ENCODE measurements around the gene TTR.

TTR gene

GRCh38 chr18:31581498-31582197 lies 10.0 kb upstream of the TTR start:
- DNase-seq: no peak

GRCh38 chr18:31583185-31583854 lies 8.4 kb upstream of the TTR start:
- DNase-seq: no peak

- DNase-seq: no peak
Measured at GRCh38 chr18:31585991-31586390, 5.7 kb upstream of the TTR start.

GRCh38 chr18:31586616-31587015 lies 5.1 kb upstream of the TTR start:
- no peak for DNase-seq

GRCh38 chr18:31587529-31587928 lies 4.1 kb upstream of the TTR start:
- DNase-seq: no peak

- DNase-seq: no peak
Measured at GRCh38 chr18:31590570-31590969, 1.1 kb upstream of the TTR start.

- DNase-seq: no peak
Measured at GRCh38 chr18:31591113-31591512, 564 bp upstream of the TTR start.

GRCh38 chr18:31592506-31593157 lies 955 bp downstream of the TTR start:
- no peak for DNase-seq

GRCh38 chr18:31595121-31595771 lies 3.6 kb downstream of the TTR start:
- DNase-seq: no peak

- no peak for DNase-seq
Measured at GRCh38 chr18:31596081-31596872, 4.6 kb downstream of the TTR start.

GRCh38 chr18:31598021-31598805 lies 6.5 kb downstream of the TTR start:
- DNase-seq: no peak

GRCh38 chr18:31603315-31603714 lies 11.6 kb downstream of the TTR start:
- no peak for DNase-seq

GRCh38 chr18:31606265-31606664 lies 14.6 kb downstream of the TTR start:
- DNase-seq: no peak

- DNase-seq: no peak
Measured at GRCh38 chr18:31607384-31607783, 15.7 kb downstream of the TTR start.

GRCh38 chr18:31609886-31610285 lies 18.2 kb downstream of the TTR start:
- DNase-seq: no peak

GRCh38 chr18:31610286-31611205 lies 18.9 kb downstream of the TTR start:
- peak; percentile 11 for DNase-seq

GRCh38 chr18:31611511-31611910 lies 19.8 kb downstream of the TTR start:
- no peak for DNase-seq

GRCh38 chr18:31612124-31612523 lies 20.4 kb downstream of the TTR start:
- DNase-seq: no peak

- DNase-seq: no peak
Measured at GRCh38 chr18:31614044-31614443, 22.4 kb downstream of the TTR start.

GRCh38 chr18:31616586-31616985 lies 24.9 kb downstream of the TTR start:
- DNase-seq: no peak

Measured in 8988T (cell line).